Esophagus squamous epithelium (tissue), 5 donors: ENCODE measurements around the gene LYRM9. TPM values are rescaled to one million over a fixed set of nuclear protein-coding genes. Genes with fewer than 3 reads are reported as not detected.

Experiments
- DNase-seq: peaks from one replicate; lab custom pipeline; 2025; lab: John Stamatoyannopoulos, UW
- H3K27ac ChIP-seq, 4 donors: fragments of 200-600 bp; sonication (generic); one replicate each; pipeline ENCODE4 v1.5.1; 2016 to 2019; ENCODE audit warnings: mild to moderate bottlenecking in 1 of 4
- H3K27me3 ChIP-seq, 4 donors: fragments of 200-600 bp; sonication (generic); 1 replicate in 3 of 4; 2 replicates in 1 of 4; pipeline versions ENCODE4 v1.5.1 to v1.6.0; 2017 to 2021; ENCODE audit warnings: antibody characterized with exemption in 1 of 4
- H3K36me3 ChIP-seq, 3 donors: fragments of 200-600 bp; sonication (generic); one replicate each; pipeline ENCODE4 v1.5.1; 2016 to 2019
- H3K4me1 ChIP-seq, 3 donors: fragments of 200-600 bp; sonication (generic); one replicate each; pipeline ENCODE4 v1.5.1; 2017 to 2019
- H3K4me3 ChIP-seq, 4 donors: fragments of 200-600 bp; sonication (generic); 1 replicate in 3 of 4; 2 replicates in 1 of 4; pipeline ENCODE4 v1.5.1; 2016 to 2019; ENCODE audit warnings: mild to moderate bottlenecking in 2 of 4, moderate library complexity in 1 of 4
- H3K9me3 ChIP-seq, 3 donors: fragments of 200-600 bp; sonication (generic); one replicate each; pipeline ENCODE4 v1.5.1; 2016 to 2019
- CTCF ChIP-seq, 6 experiments: fragments of 450-650 bp in 4 of 6; fragments of 200-600 bp in 2 of 6; sonication (generic) in 2 of 6; IDR thresholded peaks; one replicate each; pipeline ENCODE4 v1.5.1; 2016 to 2019; ENCODE audit warnings: antibody characterized with exemption in 6 of 6, mild to moderate bottlenecking in 4 of 6, moderate library complexity in 4 of 6
- POLR2A ChIP-seq, 4 donors: fragments of 450-650 bp; IDR thresholded peaks; one replicate each; pipeline ENCODE4 v1.6.1; 2017; ENCODE audit warnings: antibody characterized with exemption in 4 of 4, mild to moderate bottlenecking in 4 of 4, moderate library complexity in 3 of 4
- WGBS, 2 donors: methylation state at CpG; one replicate each; pipeline ENCODE4 v1.1.5; 2018; 5-methylcytosine and 5-hydroxymethylcytosine counted together
- intact Hi-C: fragments of 100-400 bp; cut with DNase I; formaldehyde crosslinking; loops from one replicate; pipeline ENCODE4 v1.15.0; 2022
- total RNA-seq, 4 donors: library from RNA; depleted of rRNA; stranded (reverse); fragments of >200 nt; gene quantifications; one replicate each; pipeline ENCODE4 v1.1.0, GENCODE V29; 2016
- donor health status: DM: yes; HTN: yes; CAD: no.

The LYRM9 gene
- total RNA-seq, 4 donors from 2014 or later, result 1.7 to 9.8 (median 6.1) TPM

GRCh38 chr17:27895940-27896535, 2.9 kb upstream of the LYRM9 start:
- no peak for DNase-seq
- Histone ChIP-seq H3K27ac (no peak overlapping the region), H3K36me3 (no peaks in the 10 kb centered on the region), H3K4me3 (no peak overlapping the region), H3K27me3 (peaks cover 0 to 35% (median 0%) of the 10 kb centered on the region in 4 donors), H3K4me1 (peaks cover 4 to 17% (median 4%) of the 10 kb centered on the region in 3 donors), H3K9me3 (no peaks in the 10 kb centered on the region)
- 81 to 87% methylated on average over 1 of the region's 1 CpG for WGBS, 2 donors
- intact Hi-C loops, result no loop called here
- TF ChIP-seq POLR2A (IDR thresholded peaks at IDR 0.05) (no peak), CTCF (IDR thresholded peaks at IDR 0.05) (no peak)

- intact Hi-C loops, result no loop called here
- Histone ChIP-seq H3K4me3 (no peak overlapping the region), H3K27ac (no peak overlapping the region), H3K27me3 (peaks cover 0 to 34% (median 0%) of the 10 kb centered on the region in 4 donors), H3K9me3 (no peaks in the 10 kb centered on the region), H3K4me1 (peaks cover 4 to 17% (median 4%) of the 10 kb centered on the region in 3 donors), H3K36me3 (no peaks in the 10 kb centered on the region)
- TF ChIP-seq CTCF (IDR thresholded peaks at IDR 0.05) (no peak), POLR2A (IDR thresholded peaks at IDR 0.05) (no peak)
- 31 to 38% methylated on average over 8 of the region's 8 CpGs for WGBS, 2 donors
- no peak for DNase-seq
These were observed 2.1 kb upstream of the LYRM9 start for GRCh38 chr17:27895123-27895895.

- Histone ChIP-seq H3K27ac (peak overlapping the region in 2 of 4 donors; percentile 50 to 87), H3K4me1 (peaks cover 4 to 17% (median 4%) of the 10 kb centered on the region in 3 donors), H3K4me3 (peak overlapping the region in 1 of 4 donors; percentile 81), H3K9me3 (no peaks in the 10 kb centered on the region), H3K36me3 (no peaks in the 10 kb centered on the region), H3K27me3 (peaks cover 0 to 27% (median 0%) of the 10 kb centered on the region in 4 donors)
- 17 to 21% methylated on average over 7 of the region's 7 CpGs for WGBS, 2 donors
- DNase-seq, result no peak
- intact Hi-C loops, result no loop called here
- TF ChIP-seq CTCF (IDR thresholded peaks at IDR 0.05), result no peak
- no peak for TF ChIP-seq POLR2A (IDR thresholded peaks at IDR 0.05)
These were observed 807 bp upstream of the LYRM9 start for GRCh38 chr17:27893841-27894503.

- H3K4me3 ChIP-seq, result peak overlapping the region; percentile 53 to 81 (median 66)
- peaks cover 0 to 21% (median 0%) of the 10 kb centered on the region in 4 donors for H3K27me3 ChIP-seq
- no peaks in the 10 kb centered on the region for H3K36me3 ChIP-seq
- intact Hi-C loops, result no loop called here
- H3K9me3 ChIP-seq, result no peaks in the 10 kb centered on the region
- H3K4me1 ChIP-seq, result peaks cover 4 to 17% (median 4%) of the 10 kb centered on the region in 3 donors
- DNase-seq, result no peak
- TF ChIP-seq POLR2A (IDR thresholded peaks at IDR 0.05) (no peak), CTCF (IDR thresholded peaks at IDR 0.05) (no peak)
- 27 to 30% methylated on average over 3 of the region's 3 CpGs for WGBS, 2 donors
- H3K27ac ChIP-seq, result peak overlapping the region; percentile 71 to 87 (median 86)
These were observed 661 bp downstream of the LYRM9 start for GRCh38 chr17:27892542-27892865.

GRCh38 chr17:27891841-27892240, 1.3 kb downstream of the LYRM9 start:
- H3K9me3 ChIP-seq, result no peaks in the 10 kb centered on the region
- intact Hi-C loops, result no loop called here
- WGBS, 2 donors, result 87 to 93% methylated on average over 7 to 9 of the region's 9 CpGs
- no peak for TF ChIP-seq CTCF (IDR thresholded peaks at IDR 0.05)
- no peak for TF ChIP-seq POLR2A (IDR thresholded peaks at IDR 0.05)
- no peaks in the 10 kb centered on the region for H3K36me3 ChIP-seq
- no peak overlapping the region for H3K27ac ChIP-seq
- H3K27me3 ChIP-seq, result peaks cover 0 to 14% (median 0%) of the 10 kb centered on the region in 4 donors
- no peak overlapping the region for H3K4me3 ChIP-seq
- peaks cover 4 to 17% (median 4%) of the 10 kb centered on the region in 3 donors for H3K4me1 ChIP-seq
- DNase-seq, result no peak
